Smooth muscle cell of the umbilical artery (primary cell): Measurements from ENCODE around the gene ALKBH7. TPM values are rescaled to one million over a fixed set of nuclear protein-coding genes. Genes with fewer than 3 reads are reported as not detected.

Source experiments
- total RNA-seq: library from RNA; depleted of rRNA; stranded (reverse); fragments of >200 nt; gene quantifications from 2 replicates; pipeline ENCODE4 v1.2.3, GENCODE V29; 2014

The ALKBH7 gene, protein sequence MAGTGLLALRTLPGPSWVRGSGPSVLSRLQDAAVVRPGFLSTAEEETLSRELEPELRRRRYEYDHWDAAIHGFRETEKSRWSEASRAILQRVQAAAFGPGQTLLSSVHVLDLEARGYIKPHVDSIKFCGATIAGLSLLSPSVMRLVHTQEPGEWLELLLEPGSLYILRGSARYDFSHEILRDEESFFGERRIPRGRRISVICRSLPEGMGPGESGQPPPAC
- 19.4 and 60.0 TPM in 2 replicates for total RNA-seq

DNA sequence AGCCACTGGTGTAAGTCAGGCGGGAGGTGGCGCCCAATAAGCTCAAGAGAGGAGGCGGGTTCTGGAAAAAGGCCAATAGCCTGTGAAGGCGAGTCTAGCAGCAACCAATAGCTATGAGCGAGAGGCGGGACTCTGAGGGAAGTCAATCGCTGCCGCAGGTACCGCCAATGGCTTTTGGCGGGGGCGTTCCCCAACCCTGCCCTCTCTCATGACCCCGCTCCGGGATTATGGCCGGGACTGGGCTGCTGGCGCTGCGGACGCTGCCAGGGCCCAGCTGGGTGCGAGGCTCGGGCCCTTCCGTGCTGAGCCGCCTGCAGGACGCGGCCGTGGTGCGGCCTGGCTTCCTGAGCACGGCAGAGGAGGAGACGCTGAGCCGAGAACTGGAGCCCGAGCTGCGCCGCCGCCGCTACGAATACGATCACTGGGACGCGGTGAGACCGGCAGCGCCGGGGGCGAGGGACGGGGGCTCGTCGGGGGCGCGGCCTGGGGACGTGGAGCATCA lies at the start of gene ALKBH7:
Gene ALKBH7 (plus strand): TSS at position 201 of the 502 bp plus-strand sequence. CDS start 27 bp downstream, at position 228.

DNA sequence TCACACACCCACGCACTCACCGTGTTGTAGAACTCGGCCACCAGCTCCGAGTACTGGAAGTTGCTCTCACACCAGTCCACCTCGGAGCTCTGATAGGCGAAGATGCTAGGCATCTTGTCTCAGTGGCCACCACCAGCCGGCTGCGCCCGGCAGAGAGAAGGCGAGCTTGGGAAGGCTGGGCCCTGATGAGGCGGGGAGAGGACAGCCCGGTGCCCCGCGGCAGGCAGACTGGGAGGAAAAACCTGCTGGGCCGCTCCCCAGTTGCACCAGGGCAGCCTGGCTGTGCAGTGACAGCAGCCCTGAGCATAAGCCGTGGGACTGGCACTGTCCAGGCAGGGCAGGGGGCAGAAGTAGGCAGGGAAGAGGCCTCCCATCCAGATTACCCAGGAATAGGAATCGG lies 39.2 kb upstream of the ALKBH7 start, which contains the start of gene ACER1:
Gene ACER1 (minus strand): TSS at position 174 of the 400 bp plus-strand sequence. CDS start 61 bp downstream, at position 113.

DNA sequence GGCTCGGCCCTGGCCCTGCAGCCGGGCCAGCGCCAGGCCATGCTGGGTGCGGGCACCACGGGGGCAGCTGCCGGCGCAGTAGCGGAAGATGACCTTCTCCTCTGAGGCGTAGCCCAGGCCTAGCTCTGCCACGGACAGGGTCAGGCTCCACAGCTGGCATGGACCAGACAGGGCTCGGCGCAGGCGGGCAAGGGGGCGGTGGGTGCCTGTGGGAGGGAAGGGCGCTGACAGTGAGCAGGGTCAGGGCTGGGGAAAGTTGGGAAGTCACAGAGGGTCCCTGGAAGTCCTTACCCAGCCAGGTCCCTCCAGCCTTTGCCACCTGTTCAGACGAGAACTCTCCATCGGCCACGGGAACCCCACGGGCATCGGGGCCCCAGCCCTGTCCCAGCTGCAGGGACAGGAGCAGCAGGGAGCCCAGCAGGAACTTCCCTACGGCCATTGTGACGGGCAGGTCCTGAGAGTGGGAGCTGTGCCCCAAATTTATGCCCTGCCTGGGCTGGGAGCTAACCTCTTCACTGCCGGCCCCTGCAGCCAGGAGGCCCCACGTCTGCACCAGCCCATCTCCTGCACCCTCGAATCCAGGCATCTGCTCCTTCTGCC lies 2.9 kb downstream of the ALKBH7 start, which contains the start of gene PSPN:
Gene PSPN (minus strand): TSS at position 523 of the 600 bp plus-strand sequence. CDS start 84 bp downstream, at position 439.

DNA sequence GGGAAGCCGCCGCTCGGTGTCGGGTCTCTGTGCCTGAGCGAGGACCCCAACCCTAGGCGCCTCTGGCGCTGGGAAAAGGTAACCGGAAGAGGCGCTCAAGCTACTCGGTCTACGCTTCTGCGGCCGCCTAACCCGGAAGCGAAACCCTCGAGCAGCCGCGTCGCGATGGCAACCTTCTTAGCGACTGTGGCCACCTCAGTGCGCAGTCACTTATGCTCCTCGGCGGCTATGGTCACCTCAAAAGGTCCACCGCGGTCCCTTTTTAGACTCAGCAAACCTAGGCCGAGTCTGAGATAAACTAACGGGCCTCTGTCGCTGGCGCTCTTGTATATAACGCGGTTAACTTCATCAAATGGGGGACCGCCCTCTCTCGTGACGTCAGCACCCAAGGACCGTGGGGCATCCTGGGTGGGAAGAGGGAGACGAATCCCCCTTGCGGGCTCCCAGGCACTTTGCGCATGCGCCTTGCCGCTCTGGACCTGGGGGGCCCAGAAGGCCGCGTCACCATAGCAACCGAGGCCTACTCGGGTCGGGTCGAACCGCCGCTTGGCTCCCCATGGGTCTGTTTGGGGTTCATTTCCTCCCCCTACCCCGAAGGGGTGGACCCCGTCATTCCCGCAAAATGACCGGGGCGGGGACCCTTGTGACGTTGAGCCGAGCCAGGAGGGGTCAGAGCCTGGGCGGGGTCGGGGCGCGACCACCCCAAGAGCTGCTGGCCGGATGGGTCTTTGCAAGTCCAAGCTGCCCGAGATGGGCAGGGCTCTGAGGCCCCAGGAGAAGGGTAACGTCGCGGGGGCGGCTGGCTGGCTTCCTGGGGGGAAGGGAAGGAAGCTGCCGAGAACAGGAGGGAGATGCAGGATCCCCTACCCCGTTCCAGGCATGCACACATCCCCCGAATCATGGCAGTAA lies 20.7 kb downstream of the ALKBH7 start, which contains the start of gene GTF2F1:
Gene GTF2F1 (minus strand): TSS at position 91 of the 909 bp plus-strand sequence. CDS start 169 bp downstream, outside the sequence.

DNA sequence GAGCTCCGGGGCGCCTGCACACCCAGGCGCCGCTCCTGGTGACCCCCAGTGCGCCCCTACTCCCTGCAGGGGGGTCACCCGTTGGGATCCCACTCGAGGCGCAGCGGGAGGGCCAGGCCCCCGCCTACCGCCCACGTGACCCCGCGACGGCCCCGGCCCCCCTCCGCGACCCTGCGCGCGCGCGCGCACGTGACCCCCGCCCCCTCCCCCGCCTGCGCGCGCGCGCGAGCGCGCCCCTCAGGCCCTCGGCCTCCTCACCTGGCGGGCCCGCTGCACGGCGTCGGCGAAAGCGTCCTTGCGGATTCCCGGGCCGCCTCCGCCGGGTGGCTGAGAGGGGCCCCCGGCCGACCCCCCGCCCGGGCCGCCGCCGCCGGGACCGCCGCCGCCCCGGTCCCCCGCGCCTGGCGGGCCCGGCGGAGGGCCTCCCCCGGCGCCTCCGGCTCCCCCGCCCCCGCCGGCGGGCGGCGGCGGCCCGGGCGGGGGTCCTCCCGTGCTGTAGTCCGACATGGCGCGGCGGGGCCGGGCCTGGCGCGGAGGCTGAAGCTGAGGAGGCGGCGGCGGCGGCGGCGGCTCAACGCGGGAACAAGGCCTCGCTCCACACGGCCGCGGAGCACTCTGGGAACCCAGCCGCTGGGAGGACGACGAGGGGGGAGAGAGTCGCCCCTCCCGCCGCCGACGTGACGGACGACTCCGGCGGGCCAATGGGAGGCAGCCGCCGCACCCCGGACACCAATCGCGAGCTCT lies 51.8 kb downstream of the ALKBH7 start, which contains the start of gene KHSRP:
Gene KHSRP (minus strand): TSS at position 617 of the 744 bp plus-strand sequence. CDS start 110 bp downstream, at position 507.

Other genes with a start within 250 kb of the ALKBH7 start
- gene ACSBG2, start 237.1 kb upstream of the ALKBH7 start, total RNA-seq, result not detected in 2 replicates
- 5.3 and 7.9 TPM in 2 replicates for gene MLLT1, start 92.8 kb upstream of the ALKBH7 start, total RNA-seq
- 0.09 TPM in 1 of 2 replicates, not detected in the other for gene ACER1, start 39.2 kb upstream of the ALKBH7 start, total RNA-seq
- 39.2 and 54.3 TPM in 2 replicates for gene CLPP, start 11.3 kb upstream of the ALKBH7 start, total RNA-seq
- 1.4 and 1.5 TPM in 2 replicates for gene PSPN, start 3.1 kb downstream of the ALKBH7 start, total RNA-seq
- gene GTF2F1, start 20.4 kb downstream of the ALKBH7 start, total RNA-seq, result 40.4 and 54.5 TPM in 2 replicates
- 87.9 and 167 TPM in 2 replicates for gene KHSRP, start 52.0 kb downstream of the ALKBH7 start, total RNA-seq
- gene SLC25A41, start 61.0 kb downstream of the ALKBH7 start, total RNA-seq, result not detected in 2 replicates
- 53.7 and 113 TPM in 2 replicates for gene SLC25A23, start 87.0 kb downstream of the ALKBH7 start, total RNA-seq
- not detected in 2 replicates for gene CRB3, start 91.5 kb downstream of the ALKBH7 start, total RNA-seq
- not detected in 2 replicates for gene DENND1C, start 109.0 kb downstream of the ALKBH7 start, total RNA-seq
- gene TUBB4A, start 129.5 kb downstream of the ALKBH7 start, total RNA-seq, result 0.60 TPM in 1 of 2 replicates, not detected in the other
- 0.14 and 0.30 TPM in 2 replicates for gene TNFSF9, start 158.2 kb downstream of the ALKBH7 start, total RNA-seq
- not detected in 2 replicates for gene CD70, start 218.4 kb downstream of the ALKBH7 start, total RNA-seq